AG09309 (cell line): Measurements from ENCODE around the gene ST3GAL2.
A peak's percentile ranks its signal among the peaks of the same experiment; 100 is the strongest.
"Not testable (repeated sequence)": the region's sequence is repeated elsewhere in the genome, so short reads cannot be mapped to it uniquely, and the experiment has no call there.

ENCODE experiments used
- DNase-seq: peaks from one replicate; pipeline ENCODE4 v3.0.0-alpha.2; 2010; ENCODE audit warnings: low read depth
- H3K4me3 ChIP-seq: 2 replicates; pipeline ENCODE4 v1.5.1; 2011; ENCODE audit warnings: mild to moderate bottlenecking, low read depth, low read length, moderate library complexity; ENCODE audit not compliant: control insufficient read depth
- CTCF ChIP-seq: IDR thresholded peaks from 2 replicates; pipeline ENCODE4 v1.5.1; 2011; ENCODE audit warnings: mild to moderate bottlenecking, low read depth, low read length, inconsistent platforms; ENCODE audit not compliant: insufficient read depth, control insufficient read depth; ENCODE audit errors: missing control alignments

The ST3GAL2 gene

GRCh38 chr16:70455910-70456309 lies 17.0 kb upstream of the ST3GAL2 start:
- H3K4me3 ChIP-seq = no peak overlapping the region
- no peak for DNase-seq
- no peak for TF ChIP-seq CTCF

- peak within 1 kb of the TSS; percentile 85 for H3K4me3 ChIP-seq
- DNase-seq = no peak
- no peak for TF ChIP-seq CTCF
Measured at GRCh38 chr16:70454222-70455034, 15.5 kb upstream of the ST3GAL2 start, which contains the start of gene FCSK. FCSK (plus strand) TSS chr16:70454595; CDS start chr16:70463191, 8,596 bp downstream.

DNA sequence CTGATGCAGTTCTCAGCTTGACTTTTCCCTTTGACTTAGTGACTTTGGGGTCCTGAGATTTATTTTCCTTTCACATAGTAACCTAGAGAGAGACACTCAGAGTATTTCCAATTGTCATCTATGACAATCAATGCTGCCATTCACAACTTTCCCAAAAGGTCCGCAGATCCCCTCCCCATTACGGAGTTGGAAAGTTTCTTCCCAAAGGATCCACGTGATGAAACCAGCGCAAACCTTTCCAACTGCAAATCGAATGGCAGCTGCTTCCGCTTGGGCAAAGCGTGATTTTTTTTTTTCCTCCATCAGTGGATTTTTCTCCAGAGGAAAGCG lies 15.0 kb upstream of the ST3GAL2 start:
- H3K4me3 ChIP-seq = peak overlapping the region; percentile 85
- DNase-seq = no peak

DNA sequence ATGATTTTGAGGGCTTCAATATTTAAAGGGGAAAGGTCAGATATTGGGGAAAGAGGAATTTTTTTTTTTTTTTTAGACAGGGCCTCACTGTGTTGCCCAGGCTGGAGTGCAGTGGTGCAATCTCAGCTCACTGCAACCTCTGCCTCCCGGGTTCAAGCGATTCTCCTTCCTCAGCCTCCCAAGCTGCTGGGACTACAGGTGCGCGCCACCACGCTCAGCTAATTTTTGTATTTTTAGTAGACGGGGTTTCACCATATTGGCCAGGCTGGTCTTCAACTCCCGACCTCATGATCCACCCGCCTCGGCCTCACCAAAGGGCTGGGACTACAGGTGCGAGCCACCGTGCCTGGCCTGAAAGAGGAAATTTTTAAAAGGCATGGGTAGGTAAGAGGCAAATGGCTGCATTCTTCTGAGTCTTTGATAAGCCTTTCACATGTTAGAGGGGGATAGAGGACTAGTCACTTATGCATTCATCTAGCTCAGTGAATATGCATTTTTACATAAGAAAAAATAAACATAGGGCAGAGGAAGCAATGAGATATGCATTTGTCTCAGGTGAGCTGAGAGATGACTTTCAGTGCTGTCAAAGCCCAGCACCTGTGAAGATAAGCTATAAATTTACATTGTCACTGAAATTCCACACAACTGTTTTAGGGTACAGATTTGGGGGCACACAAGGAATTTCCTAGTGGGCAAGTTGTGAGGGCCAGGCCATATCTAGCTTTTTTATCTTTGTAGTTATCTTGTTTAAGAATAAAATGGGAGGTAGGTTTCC lies 14.4 kb upstream of the ST3GAL2 start:
- no peak for DNase-seq
- no peak for TF ChIP-seq CTCF
- peak overlapping the region; percentile 85; the same call in 1 of the 2 replicates for H3K4me3 ChIP-seq

More for the DNA sequence above, 15.0 kb upstream of the ST3GAL2 start:
- TF ChIP-seq CTCF = no peak

- not testable (repeated sequence) for DNase-seq, H3K4me3 ChIP-seq
Measured at GRCh38 chr16:70451004-70451340, 12.1 kb upstream of the ST3GAL2 start.

GRCh38 chr16:70450142-70451003 lies 11.5 kb upstream of the ST3GAL2 start:
- DNase-seq, H3K4me3 ChIP-seq: not testable (repeated sequence)

DNA sequence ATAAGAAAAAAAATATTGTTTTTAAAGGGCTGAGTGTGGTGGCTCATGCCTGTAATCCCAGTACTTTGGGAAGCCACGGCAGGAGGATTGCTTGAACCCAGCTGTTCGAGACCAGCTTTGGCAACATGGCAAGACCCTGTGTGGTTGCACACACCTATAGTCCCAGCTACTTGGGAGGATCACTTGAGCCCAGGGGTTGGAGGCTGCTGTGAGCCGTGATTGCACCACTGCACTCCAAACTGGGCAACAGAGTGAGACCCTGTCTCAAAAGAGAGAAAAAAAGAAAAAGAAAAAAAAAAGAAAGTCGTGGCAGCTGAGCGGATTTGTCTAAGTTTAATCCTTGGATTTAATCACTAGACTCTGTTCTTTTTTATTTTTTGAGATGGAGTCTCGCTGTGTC lies 9.2 kb upstream of the ST3GAL2 start:
- DNase-seq = no peak
- no peak for TF ChIP-seq CTCF
- no peak overlapping the region for H3K4me3 ChIP-seq
